ENCODE results near the gene ADGRG3. TPM values are rescaled to one million over a fixed set of nuclear protein-coding genes. Genes with fewer than 3 reads are reported as not detected.

Gene ADGRG3
- total RNA-seq, 1 experiment from 2014 or later, result not detected

GRCh38 chr16:57635266-57636097 is 32.6 kb upstream of the ADGRG3 start:
- Mint-ChIP-seq H3K4me3 (ENCODE audit: low read depth, unreplicated experiment) (no peak overlapping the region), H3K27me3 (ENCODE audit: unreplicated experiment) (no peaks in the 10 kb centered on the region), H3K4me1 (ENCODE audit: low read depth, unreplicated experiment) (peaks cover 55% of the 10 kb centered on the region), H3K36me3 (ENCODE audit: insufficient read depth, unreplicated experiment) (peaks cover 28% of the 10 kb centered on the region), H3K9me3 (ENCODE audit: low read depth, unreplicated experiment) (no peaks in the 10 kb centered on the region), H3K27ac (ENCODE audit: unreplicated experiment) (peak overlapping the region; percentile 4)
- TF ChIP-seq CTCF (IDR thresholded peaks at IDR 0.05; ENCODE audit: unreplicated experiment), result no peak
- CTCF ChIA-PET, result interaction anchor here (0.7 to 3.2 kb wide), 3 partner anchors 12 to 38 kb away, joined by 3 to 10 read pairs (median 5); no protein-coding TSS in a partner anchor
- intact Hi-C loops (cut with micrococcal nuclease; ENCODE audit: unreplicated experiment), result no loop called here
- BruUV-seq (replicated peaks), result no TSS peak
- peak; percentile 26 for DNase-seq

GRCh38 chr16:57636184-57636583 is 31.9 kb upstream of the ADGRG3 start:
- no peak for TF ChIP-seq CTCF (IDR thresholded peaks at IDR 0.05; ENCODE audit: unreplicated experiment)
- H3K27me3 Mint-ChIP-seq (ENCODE audit: unreplicated experiment), result no peaks in the 10 kb centered on the region
- no peak overlapping the region for H3K4me3 Mint-ChIP-seq (ENCODE audit: low read depth, unreplicated experiment)
- no TSS peak for BruUV-seq (replicated peaks)
- H3K9me3 Mint-ChIP-seq (ENCODE audit: low read depth, unreplicated experiment), result no peaks in the 10 kb centered on the region
- H3K36me3 Mint-ChIP-seq (ENCODE audit: insufficient read depth, unreplicated experiment), result peaks cover 32% of the 10 kb centered on the region
- no peak overlapping the region for H3K27ac Mint-ChIP-seq (ENCODE audit: unreplicated experiment)
- H3K4me1 Mint-ChIP-seq (ENCODE audit: low read depth, unreplicated experiment), result peaks cover 48% of the 10 kb centered on the region
- intact Hi-C loops (cut with micrococcal nuclease; ENCODE audit: unreplicated experiment), result no loop called here
- DNase-seq, result no peak
- CTCF ChIA-PET, result interaction anchor here (3.2 kb wide), 1 partner anchor 13 kb away, joined by 10 read pairs; no protein-coding TSS in a partner anchor

GRCh38 chr16:57637020-57637419 is 31.1 kb upstream of the ADGRG3 start:
- intact Hi-C loops (cut with micrococcal nuclease; ENCODE audit: unreplicated experiment), result no loop called here
- CTCF ChIA-PET, result interaction anchor here (0.6 to 3.2 kb wide), 3 partner anchors 14 to 46 kb away, joined by 3 to 10 read pairs (median 6); no protein-coding TSS in a partner anchor
- H3K27me3 Mint-ChIP-seq (ENCODE audit: unreplicated experiment), result no peaks in the 10 kb centered on the region
- H3K4me1 Mint-ChIP-seq (ENCODE audit: low read depth, unreplicated experiment), result peaks cover 45% of the 10 kb centered on the region
- no peak overlapping the region for H3K27ac Mint-ChIP-seq (ENCODE audit: unreplicated experiment)
- peaks cover 41% of the 10 kb centered on the region for H3K36me3 Mint-ChIP-seq (ENCODE audit: insufficient read depth, unreplicated experiment)
- BruUV-seq (replicated peaks), result no TSS peak
- no peak for TF ChIP-seq CTCF (IDR thresholded peaks at IDR 0.05; ENCODE audit: unreplicated experiment)
- H3K4me3 Mint-ChIP-seq (ENCODE audit: low read depth, unreplicated experiment), result no peak overlapping the region
- DNase-seq, result no peak
- no peaks in the 10 kb centered on the region for H3K9me3 Mint-ChIP-seq (ENCODE audit: low read depth, unreplicated experiment)

- Mint-ChIP-seq H3K4me1 (ENCODE audit: low read depth, unreplicated experiment) (peaks cover 45% of the 10 kb centered on the region), H3K9me3 (ENCODE audit: low read depth, unreplicated experiment) (no peaks in the 10 kb centered on the region), H3K36me3 (ENCODE audit: insufficient read depth, unreplicated experiment) (peaks cover 43% of the 10 kb centered on the region), H3K27me3 (ENCODE audit: unreplicated experiment) (no peaks in the 10 kb centered on the region), H3K27ac (ENCODE audit: unreplicated experiment) (no peak overlapping the region), H3K4me3 (ENCODE audit: low read depth, unreplicated experiment) (no peak overlapping the region)
- DNase-seq, result no peak
- CTCF ChIA-PET, result interaction anchor here (0.6 to 3.2 kb wide), 4 partner anchors 9 to 47 kb away, joined by 3 to 10 read pairs (median 6); no protein-coding TSS in a partner anchor
- BruUV-seq (replicated peaks), result no TSS peak
- intact Hi-C loops (cut with micrococcal nuclease; ENCODE audit: unreplicated experiment), result no loop called here
- TF ChIP-seq CTCF (IDR thresholded peaks at IDR 0.05; ENCODE audit: unreplicated experiment), result no peak
Measured at GRCh38 chr16:57637424-57637823, 30.7 kb upstream of the ADGRG3 start.

All from Calu3 (cell line).